CD14-positive monocyte (primary cell): ENCODE data around the gene CDKL5. TPM values are rescaled to one million over a fixed set of nuclear protein-coding genes. Genes with fewer than 3 reads are reported as not detected.

ENCODE experiments used
- DNase-seq, 3 donors: peaks; one replicate each; pipeline ENCODE4 v3.0.0-alpha.2; 2011 to 2022
- H2AFZ ChIP-seq: 2 replicates; pipeline ENCODE4 v1.6.0; 2012; ENCODE audit warnings: mild to moderate bottlenecking, low read depth, low read length, inconsistent platforms; ENCODE audit not compliant: insufficient read depth, poor library complexity, severe bottlenecking
- H3K27ac ChIP-seq, 2 donors: 1 replicate in 1 of 2; 2 replicates in 1 of 2; pipeline ENCODE4 v1.5.1; 2012 to 2013; ENCODE audit warnings: low read length in 2 of 2, control low read depth in 1 of 2, inconsistent platforms in 1 of 2, low read depth in 1 of 2, mild to moderate bottlenecking in 1 of 2
- H3K27me3 ChIP-seq, 2 donors: one replicate each; pipeline versions ENCODE4 v1.6.0 to v1.6.1; 2011 to 2013; ENCODE audit warnings: low read length in 2 of 2; ENCODE audit not compliant: control insufficient read depth in 2 of 2, insufficient read depth in 2 of 2
- H3K36me3 ChIP-seq, 2 donors: replicated peaks in 1 of 2; 1 replicate in 1 of 2; 2 replicates in 1 of 2; pipeline versions ENCODE4 v1.5.1 to v1.6.1; 2012 to 2013; ENCODE audit warnings: low read length in 2 of 2, control low read depth in 1 of 2, inconsistent platforms in 1 of 2, mild to moderate bottlenecking in 1 of 2; ENCODE audit not compliant: insufficient read depth in 2 of 2, control insufficient read depth in 1 of 2
- H3K4me1 ChIP-seq, 2 donors: 1 replicate in 1 of 2; 2 replicates in 1 of 2; pipeline versions ENCODE4 v1.5.1 to v1.6.1; 2012 to 2013; ENCODE audit warnings: low read length in 2 of 2, control low read depth in 1 of 2, inconsistent platforms in 1 of 2, mild to moderate bottlenecking in 1 of 2, moderate library complexity in 1 of 2; ENCODE audit not compliant: insufficient read depth in 2 of 2, control insufficient read depth in 1 of 2
- H3K4me2 ChIP-seq: replicated peaks from 2 replicates; pipeline ENCODE3; 2012; ENCODE audit warnings: low read length, moderate library complexity, mild to moderate bottlenecking; ENCODE audit not compliant: poor library complexity, severe bottlenecking; ENCODE audit errors: extremely low read depth
- H3K4me3 ChIP-seq, 3 experiments: fragments of 200-600 bp in 1 of 3; sonication (generic) in 1 of 3; replicated peaks in 1 of 3; 1 replicate in 2 of 3; 2 replicates in 1 of 3; pipeline ENCODE4 v1.5.1; 2011 to 2013; ENCODE audit warnings: low read length in 3 of 3, mild to moderate bottlenecking in 3 of 3, control low read depth in 2 of 3, low read depth in 2 of 3, inconsistent platforms in 1 of 3, moderate library complexity in 1 of 3
- H3K79me2 ChIP-seq: 2 replicates; pipeline ENCODE4 v1.6.0; 2012; ENCODE audit warnings: mild to moderate bottlenecking, control low read depth, inconsistent platforms, low read length, moderate library complexity; ENCODE audit not compliant: insufficient read depth
- H3K9ac ChIP-seq: 2 replicates; pipeline ENCODE4 v1.6.0; 2017; ENCODE audit warnings: low read length, mild to moderate bottlenecking; ENCODE audit not compliant: insufficient read depth, poor library complexity, severe bottlenecking
- H3K9me3 ChIP-seq, 2 donors: replicated peaks in 1 of 2; 1 replicate in 1 of 2; 2 replicates in 1 of 2; pipeline versions ENCODE4 v1.5.1 to v1.6.1; 2012 to 2013; ENCODE audit warnings: low read length in 2 of 2, control low read depth in 1 of 2; ENCODE audit not compliant: control insufficient read depth in 1 of 2, insufficient read depth in 1 of 2
- H4K20me1 ChIP-seq: 2 replicates; pipeline ENCODE4 v1.6.0; 2012; ENCODE audit warnings: mild to moderate bottlenecking, low read length, control low read depth, moderate library complexity; ENCODE audit not compliant: insufficient read depth
- H3K27ac Mint-ChIP-seq, 7 donors: one replicate each; pipeline ENCODE4 v1.8.0; 2020; ENCODE audit warnings: mild to moderate bottlenecking in 7 of 7, mixed read lengths in 7 of 7, moderate library complexity in 6 of 7, inconsistent platforms in 2 of 7
- H3K27me3 Mint-ChIP-seq, 3 donors: one replicate each; pipeline ENCODE4 v1.8.0; 2021 to 2022; ENCODE audit warnings: low read depth in 3 of 3, mild to moderate bottlenecking in 3 of 3, mixed read lengths in 3 of 3, moderate library complexity in 3 of 3, inconsistent platforms in 1 of 3
- H3K36me3 Mint-ChIP-seq, 2 donors: one replicate each; pipeline ENCODE4 v1.8.0; 2020; ENCODE audit warnings: mixed read lengths in 2 of 2, inconsistent platforms in 1 of 2, mild to moderate bottlenecking in 1 of 2
- H3K4me1 Mint-ChIP-seq: one replicate; pipeline ENCODE4 v1.8.0; 2020; ENCODE audit warnings: mild to moderate bottlenecking, mixed read lengths
- H3K4me3 Mint-ChIP-seq, 2 donors: one replicate each; pipeline ENCODE4 v1.8.0; 2020; ENCODE audit warnings: mild to moderate bottlenecking in 2 of 2, mixed read lengths in 2 of 2, moderate library complexity in 1 of 2
- H3K9me3 Mint-ChIP-seq, 7 donors: one replicate each; pipeline ENCODE4 v1.8.0; 2020 to 2022; ENCODE audit warnings: mixed read lengths in 7 of 7, mild to moderate bottlenecking in 6 of 7, moderate library complexity in 6 of 7, inconsistent platforms in 2 of 7
- WGBS: methylation state at CpG from one replicate; pipeline ENCODE4 v1.1.5; 2013; ENCODE audit warnings: missing lambda C conversion rate; ENCODE audit not compliant: insufficient coverage; 5-methylcytosine and 5-hydroxymethylcytosine counted together
- intact Hi-C, 2 donors: fragments of 100-400 bp; cut with micrococcal nuclease; formaldehyde crosslinking; loops; one replicate each; pipeline versions ENCODE4 v1.15.0 to v1.15.1; 2023
- polyA plus RNA-seq, 3 donors: library from polyadenylated mRNA; depleted of rRNA in 1 of 3; unstranded in 2 of 3; stranded (reverse) in 1 of 3; fragments of 300-500 nt in 2 of 3; fragments of >200 nt in 1 of 3; fragmentation: Illumina TruSeq in 2 of 3; gene quantifications; 1 replicate in 2 of 3; 2 replicates in 1 of 3; pipeline ENCODE4 v1.2.3, GENCODE V29; 2012 to 2021
- TF ChIP-seq, protein P1 (sequence below): fragments of 200-600 bp; IDR thresholded peaks from one replicate; pipeline ENCODE4 v1.8.0; 2022; ENCODE audit warnings: antibody characterized with exemption, mild to moderate bottlenecking

The CDKL5 gene
- polyA plus RNA-seq, 3 donors: 0.54 to 3.6 (median 1.4) TPM

DNA sequence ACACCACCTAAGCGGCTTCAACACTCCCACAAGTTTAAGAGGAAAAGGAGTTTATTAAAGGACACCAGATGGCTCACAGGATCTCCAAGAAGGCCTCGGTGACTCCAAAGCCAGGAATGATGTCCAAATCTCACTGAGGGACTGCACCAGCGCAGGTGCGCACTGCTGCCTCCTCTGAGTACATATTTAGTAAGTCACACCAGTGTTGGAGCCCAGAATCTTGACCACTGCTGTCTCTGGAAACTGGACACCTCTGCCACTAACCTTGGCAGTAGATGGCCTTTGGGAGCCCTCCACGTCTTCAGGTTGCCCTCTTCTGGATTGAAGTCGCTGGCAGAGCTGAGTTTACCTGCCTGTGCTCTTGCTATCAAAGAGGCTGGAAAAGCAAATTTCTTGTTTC, 256.6 kb downstream of the CDKL5 start:
- H3K9me3 Mint-ChIP-seq: peaks cover 0 to 4% (median 0%) of the 10 kb centered on the region in 7 donors
- Histone ChIP-seq H3K9me3 (no peaks in the 10 kb centered on the region), H3K4me3 (no peak overlapping the region), H2AFZ (no peak overlapping the region), H4K20me1 (no peaks in the 10 kb centered on the region), H3K4me1 (peaks cover 24 to 29% of the 10 kb centered on the region in 2 donors), H3K4me2 (no peak overlapping the region), H3K27ac (no peak overlapping the region), H3K9ac (no peak overlapping the region), H3K79me2 (no peaks in the 10 kb centered on the region), H3K27me3 (no peaks in the 10 kb centered on the region), H3K36me3 (no peaks in the 10 kb centered on the region)
- peaks cover 29% of the 10 kb centered on the region for H3K4me1 Mint-ChIP-seq
- no peak overlapping the region for H3K27ac Mint-ChIP-seq
- no peak for DNase-seq
- H3K4me3 Mint-ChIP-seq: no peak overlapping the region
- 100% methylated on average over 3 of the region's 6 CpGs for WGBS
- peaks cover 0 to 12% (median 4%) of the 10 kb centered on the region in 3 donors for H3K27me3 Mint-ChIP-seq
- peaks cover 0 to 1% of the 10 kb centered on the region in 2 donors for H3K36me3 Mint-ChIP-seq
- TF ChIP-seq, protein P1, sequence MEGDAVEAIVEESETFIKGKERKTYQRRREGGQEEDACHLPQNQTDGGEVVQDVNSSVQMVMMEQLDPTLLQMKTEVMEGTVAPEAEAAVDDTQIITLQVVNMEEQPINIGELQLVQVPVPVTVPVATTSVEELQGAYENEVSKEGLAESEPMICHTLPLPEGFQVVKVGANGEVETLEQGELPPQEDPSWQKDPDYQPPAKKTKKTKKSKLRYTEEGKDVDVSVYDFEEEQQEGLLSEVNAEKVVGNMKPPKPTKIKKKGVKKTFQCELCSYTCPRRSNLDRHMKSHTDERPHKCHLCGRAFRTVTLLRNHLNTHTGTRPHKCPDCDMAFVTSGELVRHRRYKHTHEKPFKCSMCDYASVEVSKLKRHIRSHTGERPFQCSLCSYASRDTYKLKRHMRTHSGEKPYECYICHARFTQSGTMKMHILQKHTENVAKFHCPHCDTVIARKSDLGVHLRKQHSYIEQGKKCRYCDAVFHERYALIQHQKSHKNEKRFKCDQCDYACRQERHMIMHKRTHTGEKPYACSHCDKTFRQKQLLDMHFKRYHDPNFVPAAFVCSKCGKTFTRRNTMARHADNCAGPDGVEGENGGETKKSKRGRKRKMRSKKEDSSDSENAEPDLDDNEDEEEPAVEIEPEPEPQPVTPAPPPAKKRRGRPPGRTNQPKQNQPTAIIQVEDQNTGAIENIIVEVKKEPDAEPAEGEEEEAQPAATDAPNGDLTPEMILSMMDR: no peak
- intact Hi-C loops: no loop called here

DNA sequence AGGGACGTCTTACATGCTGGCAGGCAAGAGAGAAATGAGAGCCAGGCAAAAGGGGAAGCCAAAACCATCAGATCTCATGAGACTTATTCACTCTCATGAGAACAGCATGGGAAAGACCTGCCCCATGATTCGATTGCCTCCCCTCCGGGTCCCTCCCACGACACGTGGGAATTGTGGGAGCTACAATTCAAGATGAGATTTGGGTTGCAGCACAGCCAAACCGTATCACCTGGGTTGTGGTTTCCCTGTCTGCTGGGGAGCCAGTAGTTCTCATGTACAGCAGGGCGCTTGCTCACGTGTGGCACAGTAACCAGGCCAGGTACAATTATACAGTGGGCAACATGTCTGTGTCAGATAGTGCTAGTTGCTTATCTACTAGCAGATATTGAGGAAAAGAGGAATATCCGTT, 257.6 kb downstream of the CDKL5 start:
- Histone ChIP-seq H3K36me3 (no peaks in the 10 kb centered on the region), H4K20me1 (no peaks in the 10 kb centered on the region), H3K9ac (no peak overlapping the region), H3K4me3 (no peak overlapping the region), H3K9me3 (no peaks in the 10 kb centered on the region), H3K79me2 (no peaks in the 10 kb centered on the region), H3K27me3 (no peaks in the 10 kb centered on the region), H3K27ac (no peak overlapping the region), H2AFZ (no peak overlapping the region), H3K4me1 (peaks cover 23 to 29% of the 10 kb centered on the region in 2 donors), H3K4me2 (no peak overlapping the region)
- Mint-ChIP-seq H3K9me3 (peaks cover 0 to 2% (median 0%) of the 10 kb centered on the region in 7 donors), H3K27ac (no peak overlapping the region), H3K27me3 (peaks cover 0 to 10% (median 4%) of the 10 kb centered on the region in 3 donors), H3K36me3 (peaks cover 0 to 1% of the 10 kb centered on the region in 2 donors), H3K4me3 (no peak overlapping the region), H3K4me1 (peaks cover 28% of the 10 kb centered on the region)
- DNase-seq: peak in 2 of 3 donors; percentile 15 to 26
- TF ChIP-seq, protein P1: no peak
- WGBS: 44% methylated on average over 1 of the region's 9 CpGs
- intact Hi-C loops: no loop called here
